ENCODE results near the gene PFN1.

DNA sequence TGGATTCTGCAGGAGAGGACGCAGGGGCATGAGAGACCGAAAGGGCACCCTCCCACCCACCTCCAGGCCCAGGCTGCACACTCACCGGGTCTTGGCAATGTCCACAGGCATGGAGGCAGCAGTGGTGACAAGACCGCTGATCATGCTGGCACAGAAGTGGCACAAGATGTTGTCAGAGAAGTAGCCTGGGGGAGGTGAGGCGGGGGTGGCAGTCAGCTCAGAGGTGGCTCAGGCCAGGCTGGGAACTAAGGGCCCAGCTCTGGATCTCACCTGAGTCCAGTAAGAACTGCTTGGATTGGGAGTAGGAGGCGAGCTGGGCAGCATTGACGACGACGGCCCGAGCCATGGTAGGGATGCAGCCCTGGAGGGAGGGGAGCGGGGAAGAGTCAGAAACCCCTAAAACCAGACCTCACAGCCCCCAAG is 10.2 kb downstream of the PFN1 start:
- TF ChIP-seq, protein P1, sequence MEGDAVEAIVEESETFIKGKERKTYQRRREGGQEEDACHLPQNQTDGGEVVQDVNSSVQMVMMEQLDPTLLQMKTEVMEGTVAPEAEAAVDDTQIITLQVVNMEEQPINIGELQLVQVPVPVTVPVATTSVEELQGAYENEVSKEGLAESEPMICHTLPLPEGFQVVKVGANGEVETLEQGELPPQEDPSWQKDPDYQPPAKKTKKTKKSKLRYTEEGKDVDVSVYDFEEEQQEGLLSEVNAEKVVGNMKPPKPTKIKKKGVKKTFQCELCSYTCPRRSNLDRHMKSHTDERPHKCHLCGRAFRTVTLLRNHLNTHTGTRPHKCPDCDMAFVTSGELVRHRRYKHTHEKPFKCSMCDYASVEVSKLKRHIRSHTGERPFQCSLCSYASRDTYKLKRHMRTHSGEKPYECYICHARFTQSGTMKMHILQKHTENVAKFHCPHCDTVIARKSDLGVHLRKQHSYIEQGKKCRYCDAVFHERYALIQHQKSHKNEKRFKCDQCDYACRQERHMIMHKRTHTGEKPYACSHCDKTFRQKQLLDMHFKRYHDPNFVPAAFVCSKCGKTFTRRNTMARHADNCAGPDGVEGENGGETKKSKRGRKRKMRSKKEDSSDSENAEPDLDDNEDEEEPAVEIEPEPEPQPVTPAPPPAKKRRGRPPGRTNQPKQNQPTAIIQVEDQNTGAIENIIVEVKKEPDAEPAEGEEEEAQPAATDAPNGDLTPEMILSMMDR (IDR thresholded peaks at IDR 0.05; ENCODE audit: low read depth, low read length, poor library complexity, severe bottlenecking) = no peak
- no peak for TF ChIP-seq EZH2phosphoT487 (IDR thresholded peaks at IDR 0.05; ENCODE audit: borderline replicate concordance, low read length)

All from DOHH2 (cell line).